NB4 (cell line): ENCODE measurements around the gene ACOXL.

Experiments
- DNase-seq: peaks from one replicate; pipeline ENCODE4 v3.0.0; 2010; ENCODE audit warnings: low read depth
- H3K4me3 ChIP-seq: one replicate; pipeline ENCODE4 v1.5.1; 2011; ENCODE audit warnings: mild to moderate bottlenecking, low read depth, low read length, moderate library complexity
- CTCF ChIP-seq: IDR thresholded peaks from one replicate; pipeline ENCODE4 v1.5.1; 2012; ENCODE audit warnings: low read depth, low read length
- MYC ChIP-seq: IDR thresholded peaks from 2 replicates; pipeline ENCODE4 v1.6.1; 2011; ENCODE audit warnings: low read depth, low read length
- POLR2A ChIP-seq: IDR thresholded peaks from 2 replicates; pipeline ENCODE4 v1.6.1; 2011; ENCODE audit warnings: mild to moderate bottlenecking; ENCODE audit not compliant: insufficient read length; ENCODE audit errors: extremely low read depth
- TF ChIP-seq, protein P1 (sequence below): IDR thresholded peaks from 2 replicates; pipeline ENCODE4 v1.6.1; 2011; ENCODE audit warnings: low read depth, low read length

ACOXL gene

GRCh38 chr2:110878150-110878549 is 145.8 kb downstream of the ACOXL start:
- DNase-seq, result no peak

GRCh38 chr2:110881908-110882307 is 149.5 kb downstream of the ACOXL start:
- no peak overlapping the region for H3K4me3 ChIP-seq
- TF ChIP-seq MYC (no peak), CTCF (no peak), POLR2A (no peak)
- TF ChIP-seq, protein P1, sequence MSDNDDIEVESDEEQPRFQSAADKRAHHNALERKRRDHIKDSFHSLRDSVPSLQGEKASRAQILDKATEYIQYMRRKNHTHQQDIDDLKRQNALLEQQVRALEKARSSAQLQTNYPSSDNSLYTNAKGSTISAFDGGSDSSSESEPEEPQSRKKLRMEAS, result no peak
- DNase-seq, result no peak

More at GRCh38 chr2:110878150-110878549, 145.8 kb downstream of the ACOXL start:
- no peak overlapping the region for H3K4me3 ChIP-seq
- TF ChIP-seq MYC, result no peak
- no peak for TF ChIP-seq CTCF
- TF ChIP-seq POLR2A, result no peak
- TF ChIP-seq, protein P1, result no peak

- no peak overlapping the region for H3K4me3 ChIP-seq
- TF ChIP-seq CTCF, result no peak
- no peak for TF ChIP-seq MYC
- no peak for TF ChIP-seq POLR2A
- TF ChIP-seq, protein P1, result no peak
- no peak for DNase-seq
These were observed 151.0 kb downstream of the ACOXL start for GRCh38 chr2:110883406-110883805.

- H3K4me3 ChIP-seq, result no peak overlapping the region
- no peak for DNase-seq
- TF ChIP-seq, protein P1, result no peak
- TF ChIP-seq MYC, result no peak
- no peak for TF ChIP-seq CTCF
- no peak for TF ChIP-seq POLR2A
These were observed 152.9 kb downstream of the ACOXL start for GRCh38 chr2:110885256-110885655.

DNA sequence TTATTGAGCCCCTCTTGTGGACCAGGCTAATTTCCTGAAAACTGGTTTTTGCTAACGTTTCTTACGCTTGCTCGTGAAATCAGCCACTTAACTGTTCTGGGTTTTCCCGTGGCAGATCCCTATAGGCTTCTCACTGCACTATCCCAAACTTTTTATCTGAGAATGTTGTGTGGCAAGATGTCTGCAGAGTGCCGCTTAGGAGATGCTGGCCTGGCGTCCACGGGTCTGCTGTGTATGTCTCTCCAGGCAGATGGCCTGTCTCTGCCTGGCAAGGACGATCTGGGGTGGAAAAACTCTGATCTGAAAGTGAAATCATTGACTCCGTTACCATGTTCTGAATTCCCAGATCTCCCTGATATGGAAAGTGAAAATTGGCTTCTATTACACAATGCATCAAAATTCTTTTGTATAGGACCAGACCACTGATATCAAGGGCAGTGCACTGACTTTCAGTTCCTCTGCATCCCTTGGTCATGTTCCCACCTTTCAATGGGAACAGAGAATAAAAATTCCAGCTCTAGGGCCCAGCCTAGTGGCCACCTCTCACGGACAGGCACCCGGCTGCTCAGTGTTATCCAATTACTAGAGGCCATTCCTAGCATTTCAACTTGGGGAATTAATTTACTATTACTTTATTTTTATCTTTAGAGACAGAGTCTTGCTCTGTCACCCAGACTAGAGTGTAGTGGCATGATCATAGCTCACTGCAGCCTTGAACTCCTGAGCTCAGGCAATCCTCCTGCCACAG is 154.6 kb downstream of the ACOXL start:
- no peak for DNase-seq
- no peak overlapping the region for H3K4me3 ChIP-seq
- TF ChIP-seq POLR2A, result no peak
- TF ChIP-seq, protein P1, result no peak
- no peak for TF ChIP-seq CTCF
- no peak for TF ChIP-seq MYC
